SU-DHL-6 (cell line): ENCODE data around the gene NR2F6.

Experiments
- H2AFZ ChIP-seq: fragments of 200-600 bp; sonication (generic); 2 replicates; pipeline ENCODE4 v1.6.1; 2014; ENCODE audit warnings: low read depth, mild to moderate bottlenecking, moderate library complexity, mixed read lengths, antibody characterized with exemption, low read length; ENCODE audit not compliant: severe bottlenecking
- H3F3A ChIP-seq: fragments of 200-600 bp; shearing (Covaris generic); 2 replicates; pipeline ENCODE4 v1.6.0; 2016; ENCODE audit warnings: antibody characterized with exemption, mild to moderate bottlenecking; ENCODE audit not compliant: insufficient read depth
- H3K27ac ChIP-seq: fragments of 200-600 bp; sonication (generic); 2 replicates; pipeline ENCODE4 v1.5.1; 2016; ENCODE audit warnings: low read depth, mild to moderate bottlenecking, low read length, moderate library complexity, mixed read lengths
- H3K27me3 ChIP-seq: fragments of 200-600 bp; sonication (generic), shearing (Covaris generic); 2 replicates; pipeline ENCODE4 v1.6.0; 2014; ENCODE audit warnings: mild to moderate bottlenecking, low read length
- H3K36me3 ChIP-seq: fragments of 200-600 bp; sonication (generic); 2 replicates; pipeline ENCODE4 v1.6.1; 2014; ENCODE audit warnings: mild to moderate bottlenecking, low read length, mixed read lengths
- H3K4me2 ChIP-seq: fragments of 300-600, 200-600 bp; shearing (Covaris generic), sonication (generic); 2 replicates; pipeline ENCODE4 v1.6.0; 2014; ENCODE audit warnings: low read length, low read depth, mild to moderate bottlenecking; ENCODE audit not compliant: poor library complexity, severe bottlenecking
- H3K4me3 ChIP-seq: fragments of 200-600 bp; sonication (generic); 2 replicates; pipeline ENCODE4 v1.5.1; 2014; ENCODE audit warnings: antibody characterized with exemption, low read length, mild to moderate bottlenecking, mixed read lengths; ENCODE audit not compliant: insufficient read depth, poor library complexity, severe bottlenecking
- H3K79me2 ChIP-seq: fragments of 200-600 bp; sonication (generic); 2 replicates; pipeline ENCODE4 v1.6.1; 2014; ENCODE audit warnings: mild to moderate bottlenecking, low read length, moderate library complexity; ENCODE audit not compliant: insufficient read depth
- H3K9ac ChIP-seq: fragments of 200-600 bp; sonication (generic); 2 replicates; pipeline ENCODE4 v1.7.0; 2014; ENCODE audit warnings: mild to moderate bottlenecking, low read length
- H3K9me2 ChIP-seq: fragments of 200-600 bp; sonication (generic); replicated peaks from 2 replicates; pipeline ENCODE4 v1.6.1; 2014; ENCODE audit warnings: low read length; ENCODE audit not compliant: insufficient read depth
- H3K9me3 ChIP-seq: fragments of 200-600 bp; sonication (generic); 2 replicates; pipeline ENCODE4 v1.6.1; 2014; ENCODE audit warnings: low read length, mixed read lengths; ENCODE audit not compliant: insufficient read depth
- H4K20me1 ChIP-seq: fragments of 200-600 bp; sonication (generic); 2 replicates; pipeline ENCODE4 v1.6.1; 2014; ENCODE audit warnings: low read depth, mild to moderate bottlenecking, antibody characterized with exemption, low read length, moderate library complexity, mixed read lengths
- CTCF ChIP-seq: fragments of 200-600 bp; sonication (generic); IDR thresholded peaks from one replicate; pipeline ENCODE4 v1.5.1; 2017; ENCODE audit warnings: antibody characterized with exemption, mild to moderate bottlenecking, low read length, moderate library complexity; ENCODE audit not compliant: insufficient read depth, poor library complexity, severe bottlenecking
- EZH2phosphoT487 ChIP-seq: fragments of 200-600 bp; sonication (generic), shearing (Covaris generic); conservative IDR thresholded peaks from 2 replicates; pipeline ENCODE4 v1.6.1; 2018; ENCODE audit warnings: mild to moderate bottlenecking, antibody characterized with exemption, low read length, moderate library complexity, mixed read lengths

Gene NR2F6

GRCh38 chr19:17243211-17243829 lies 2.4 kb downstream of the NR2F6 start:
- TF ChIP-seq CTCF (no peak), EZH2phosphoT487 (no peak)
- H3F3A ChIP-seq = peaks cover 5% of the 10 kb centered on the region
- H3K9me3 ChIP-seq = no peaks in the 10 kb centered on the region
- no peak overlapping the region for H2AFZ ChIP-seq
- no peak overlapping the region for H3K9ac ChIP-seq
- H3K4me3 ChIP-seq = no peak overlapping the region
- no peaks in the 10 kb centered on the region for H3K27me3 ChIP-seq
- H3K4me2 ChIP-seq = peak overlapping the region; percentile 41
- H3K36me3 ChIP-seq = no peaks in the 10 kb centered on the region
- H3K9me2 ChIP-seq = no peaks in the 10 kb centered on the region
- H3K79me2 ChIP-seq = peaks cover 3% of the 10 kb centered on the region; the same call in 1 of the 2 replicates
- no peak overlapping the region for H3K27ac ChIP-seq
- no peaks in the 10 kb centered on the region for H4K20me1 ChIP-seq

- no peak for TF ChIP-seq CTCF
- no peak for TF ChIP-seq EZH2phosphoT487
- Histone ChIP-seq H3K27ac (0 out of 2 replicates have a peak overlapping the region, but pooled peaks have one; percentile 29), H3K4me3 (no peak overlapping the region)
Observed at GRCh38 chr19:17242431-17243208, 3.1 kb downstream of the NR2F6 start.

DNA sequence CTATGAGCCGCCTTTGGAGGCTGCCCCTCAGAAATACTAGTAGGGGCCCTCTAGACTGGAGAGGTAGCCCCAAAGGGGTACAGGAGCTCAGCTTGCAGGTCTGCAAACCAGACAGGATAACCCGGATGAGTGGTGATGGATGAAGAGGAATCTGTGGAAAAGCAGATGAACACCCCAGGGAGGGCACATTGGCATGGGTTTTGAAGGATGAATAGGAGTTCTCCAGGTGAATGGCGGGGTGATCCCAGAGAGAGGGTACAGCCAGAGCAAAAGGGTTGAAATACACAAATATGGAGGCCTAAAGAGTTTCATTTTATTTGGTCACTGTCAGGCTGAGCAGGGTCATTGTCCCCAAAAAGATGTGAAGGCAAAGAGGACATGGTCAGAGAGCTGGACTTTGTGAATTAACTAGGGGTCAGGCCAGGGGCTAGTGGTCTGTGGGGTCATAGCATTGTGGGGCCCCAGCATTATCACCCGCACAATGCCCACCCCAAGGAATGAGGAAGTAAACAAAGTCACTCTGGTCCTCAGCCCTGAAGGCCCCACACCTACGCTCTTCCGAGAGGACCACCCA lies 4.8 kb downstream of the NR2F6 start:
- Histone ChIP-seq H3K27me3 (no peaks in the 10 kb centered on the region), H3K4me2 (no peak overlapping the region), H4K20me1 (no peaks in the 10 kb centered on the region), H3K36me3 (no peaks in the 10 kb centered on the region), H2AFZ (no peak overlapping the region), H3K4me3 (no peak overlapping the region), H3F3A (peaks cover 10% of the 10 kb centered on the region; the same call in 1 of the 2 replicates), H3K9me2 (no peaks in the 10 kb centered on the region), H3K79me2 (peaks cover 3% of the 10 kb centered on the region; the same call in 1 of the 2 replicates), H3K9me3 (no peaks in the 10 kb centered on the region), H3K27ac (no peak overlapping the region), H3K9ac (no peak overlapping the region)
- TF ChIP-seq EZH2phosphoT487 (no peak), CTCF (no peak)

More at GRCh38 chr19:17242431-17243208, 3.1 kb downstream of the NR2F6 start:
- no peaks in the 10 kb centered on the region for H3K9me2 ChIP-seq
- peaks cover 7% of the 10 kb centered on the region for H3F3A ChIP-seq
- H3K4me2 ChIP-seq = peak overlapping the region; percentile 5
- no peaks in the 10 kb centered on the region for H3K36me3 ChIP-seq
- no peak overlapping the region for H2AFZ ChIP-seq
- no peaks in the 10 kb centered on the region for H4K20me1 ChIP-seq
- no peak overlapping the region for H3K9ac ChIP-seq
- H3K9me3 ChIP-seq = no peaks in the 10 kb centered on the region
- H3K27me3 ChIP-seq = no peaks in the 10 kb centered on the region
- H3K79me2 ChIP-seq = peaks cover 3% of the 10 kb centered on the region; the same call in 1 of the 2 replicates
